Measurements from ENCODE around the gene APOM. TPM values are rescaled to one million over a fixed set of nuclear protein-coding genes. Genes with fewer than 3 reads are reported as not detected.

APOM gene
- total RNA-seq, 4 donors from 2014 or later = 2.3 to 5.1 (median 4.5) TPM

- Histone ChIP-seq H3K27me3 (no peaks in the 10 kb centered on the region), H3K9me3 (no peaks in the 10 kb centered on the region), H3K27ac (peak overlapping the region; percentile 97 to 99 (median 99)), H3K4me3 (replicated peaks in 1 of 3) (peak overlapping the region; percentile 58 to 93 (median 63)), H3K4me1 (peaks cover 24 to 25% of the 10 kb centered on the region in 2 donors), H3K36me3 (peaks cover 12 to 15% of the 10 kb centered on the region in 2 donors)
- intact Hi-C loops (cut with DNase I) = no loop called here
- peak; percentile 89 to 91 for DNase-seq
- TF ChIP-seq, protein P1, sequence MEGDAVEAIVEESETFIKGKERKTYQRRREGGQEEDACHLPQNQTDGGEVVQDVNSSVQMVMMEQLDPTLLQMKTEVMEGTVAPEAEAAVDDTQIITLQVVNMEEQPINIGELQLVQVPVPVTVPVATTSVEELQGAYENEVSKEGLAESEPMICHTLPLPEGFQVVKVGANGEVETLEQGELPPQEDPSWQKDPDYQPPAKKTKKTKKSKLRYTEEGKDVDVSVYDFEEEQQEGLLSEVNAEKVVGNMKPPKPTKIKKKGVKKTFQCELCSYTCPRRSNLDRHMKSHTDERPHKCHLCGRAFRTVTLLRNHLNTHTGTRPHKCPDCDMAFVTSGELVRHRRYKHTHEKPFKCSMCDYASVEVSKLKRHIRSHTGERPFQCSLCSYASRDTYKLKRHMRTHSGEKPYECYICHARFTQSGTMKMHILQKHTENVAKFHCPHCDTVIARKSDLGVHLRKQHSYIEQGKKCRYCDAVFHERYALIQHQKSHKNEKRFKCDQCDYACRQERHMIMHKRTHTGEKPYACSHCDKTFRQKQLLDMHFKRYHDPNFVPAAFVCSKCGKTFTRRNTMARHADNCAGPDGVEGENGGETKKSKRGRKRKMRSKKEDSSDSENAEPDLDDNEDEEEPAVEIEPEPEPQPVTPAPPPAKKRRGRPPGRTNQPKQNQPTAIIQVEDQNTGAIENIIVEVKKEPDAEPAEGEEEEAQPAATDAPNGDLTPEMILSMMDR (IDR thresholded peaks at IDR 0.05) = no peak
- peak in 1 of 2 donors; percentile 84 for TF ChIP-seq POLR2A (IDR thresholded peaks at IDR 0.05)
- 7 to 8% methylated on average over 35 to 37 of the region's 37 CpGs for WGBS, 2 donors
Observed at GRCh38 chr6:31652925-31653724, 2.6 kb upstream of the APOM start.

DNA sequence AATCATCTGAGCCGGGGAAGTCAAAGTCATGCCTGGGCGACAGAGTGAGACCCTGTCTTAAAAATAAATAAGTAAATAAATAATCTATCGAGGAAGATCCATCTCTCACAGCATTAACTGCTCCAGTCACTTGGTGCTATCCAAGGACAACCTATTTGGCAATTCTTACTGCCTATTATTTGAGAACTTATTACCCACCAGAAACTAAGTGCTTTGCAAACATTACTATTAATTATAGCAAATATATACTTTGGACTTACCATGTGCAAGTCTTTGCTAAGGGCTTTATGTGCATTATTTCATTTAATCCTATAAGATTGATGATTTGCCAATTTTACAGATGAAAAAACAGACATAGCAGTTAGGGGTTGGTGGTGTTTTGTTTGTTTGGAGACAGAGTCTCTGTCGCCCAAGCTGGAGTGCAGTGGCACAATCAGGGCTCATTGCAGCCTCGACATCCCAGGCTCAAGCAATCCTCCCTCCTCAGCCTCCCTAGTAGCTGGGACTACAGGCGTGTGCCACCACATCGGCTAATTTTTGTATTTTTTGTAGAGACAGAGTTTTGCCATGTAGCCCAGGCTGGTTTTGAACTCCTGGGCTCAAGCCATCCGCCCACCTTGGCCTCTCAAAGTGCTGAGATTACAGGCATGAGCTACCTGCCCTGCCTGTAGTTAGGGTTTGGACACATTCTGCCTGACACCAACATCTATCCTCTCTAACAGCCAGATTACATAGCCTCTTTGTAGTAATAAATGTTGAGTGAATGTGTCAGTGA is 933 bp upstream of the APOM start:
- Histone ChIP-seq H3K36me3 (no peaks in the 10 kb centered on the region), H3K27ac (no peak overlapping the region), H3K9me3 (no peaks in the 10 kb centered on the region), H3K27me3 (no peaks in the 10 kb centered on the region), H3K4me1 (peaks cover 40% of the 10 kb centered on the region in 2 donors), H3K4me3 (replicated peaks in 1 of 3) (no peak overlapping the region)
- no peak for DNase-seq
- intact Hi-C loops (cut with DNase I) = no loop called here
- 90 to 94% methylated on average over 8 of the region's 8 CpGs for WGBS, 2 donors
- TF ChIP-seq POLR2A (IDR thresholded peaks at IDR 0.05) = no peak
- TF ChIP-seq, protein P1 (IDR thresholded peaks at IDR 0.05) = no peak

GRCh38 chr6:31657406-31658157 is 1.9 kb downstream of the APOM start:
- Histone ChIP-seq H3K4me3 (replicated peaks in 1 of 3) (no peak overlapping the region), H3K36me3 (peaks cover 0 to 6% of the 10 kb centered on the region in 2 donors), H3K9me3 (no peaks in the 10 kb centered on the region), H3K27ac (no peak overlapping the region), H3K4me1 (peaks cover 33 to 37% of the 10 kb centered on the region in 2 donors), H3K27me3 (no peaks in the 10 kb centered on the region)
- TF ChIP-seq, protein P1 (IDR thresholded peaks at IDR 0.05) = no peak
- no peak for TF ChIP-seq POLR2A (IDR thresholded peaks at IDR 0.05)
- DNase-seq = no peak
- 81% methylated on average over 6 of the region's 6 CpGs for WGBS, 2 donors
- intact Hi-C loops (cut with DNase I) = no loop called here

DNA sequence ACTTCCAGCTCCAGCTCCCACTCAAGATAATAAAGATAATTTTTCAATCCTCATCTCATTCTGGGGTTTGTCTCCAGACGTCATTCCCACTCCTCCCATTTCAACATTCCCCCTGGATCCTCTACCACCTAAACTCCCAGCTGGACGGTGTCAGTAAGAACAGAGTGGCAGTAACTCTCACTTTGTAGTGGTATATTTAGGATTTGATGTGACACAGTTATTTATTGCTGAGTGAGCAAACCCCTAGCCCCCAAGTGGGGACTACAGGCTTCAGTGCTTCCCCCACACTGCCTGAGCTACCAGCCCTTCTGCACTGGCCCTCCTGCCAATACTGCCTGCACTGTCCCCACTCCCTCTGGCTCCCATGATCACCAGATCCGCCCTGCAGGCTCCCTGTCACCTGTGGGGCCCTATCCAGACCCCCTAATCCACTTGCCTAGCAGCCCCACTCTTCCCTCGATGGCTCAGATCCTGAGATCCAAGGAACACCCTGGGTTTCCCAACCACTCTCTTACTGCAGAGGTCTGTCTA is 2.5 kb downstream of the APOM start:
- TF ChIP-seq POLR2A (IDR thresholded peaks at IDR 0.05) = no peak
- TF ChIP-seq, protein P1 (IDR thresholded peaks at IDR 0.05) = no peak
- intact Hi-C loops (cut with DNase I) = no loop called here
- Histone ChIP-seq H3K4me3 (replicated peaks in 1 of 3) (no peak overlapping the region), H3K27ac (no peak overlapping the region), H3K36me3 (peaks cover 0 to 6% of the 10 kb centered on the region in 2 donors), H3K9me3 (no peaks in the 10 kb centered on the region), H3K27me3 (no peaks in the 10 kb centered on the region), H3K4me1 (peaks cover 32 to 43% of the 10 kb centered on the region in 2 donors)
- DNase-seq = no peak
- 84 to 87% methylated on average over 4 of the region's 4 CpGs for WGBS, 2 donors

Measured in thyroid gland (tissue), 4 donors.